DND-41 (cell line): ENCODE data around the gene NOSTRIN.

Source experiments
- ATAC-seq: fragments of 200-7000 bp; cut with Tn5 transposase; 3 replicates; pipeline ENCODE4 v1.9.1; 2021; ENCODE audit warnings: low read depth; ENCODE audit not compliant: insufficient read depth
- DNase-seq: peaks from one replicate; pipeline ENCODE4 v3.0.0-alpha.2; 2020
- H2AFZ ChIP-seq: 2 replicates; pipeline ENCODE4 v1.6.0; 2012; ENCODE audit warnings: low read depth, low read length
- H3K27ac ChIP-seq: 2 replicates; pipeline ENCODE4 v1.5.1; 2012; ENCODE audit warnings: low read length, inconsistent platforms
- H3K27me3 ChIP-seq: fragments of 200-600 bp; sonication (generic); 2 replicates; pipeline ENCODE4 v1.6.0; 2012; ENCODE audit warnings: low read length, mild to moderate bottlenecking, inconsistent platforms; ENCODE audit not compliant: insufficient read depth, poor library complexity
- H3K36me3 ChIP-seq: 2 replicates; pipeline ENCODE4 v1.5.1; 2012; ENCODE audit warnings: low read length, inconsistent platforms; ENCODE audit not compliant: insufficient read depth
- H3K4me1 ChIP-seq: 2 replicates; pipeline ENCODE4 v1.5.1; 2012; ENCODE audit warnings: mild to moderate bottlenecking, low read length; ENCODE audit not compliant: insufficient read depth
- H3K4me2 ChIP-seq: 2 replicates; pipeline ENCODE4 v1.6.0; 2012; ENCODE audit warnings: mild to moderate bottlenecking, moderate library complexity, low read length, inconsistent platforms; ENCODE audit not compliant: insufficient read depth
- H3K4me3 ChIP-seq, 2 experiments: fragments of 200-600 bp in 1 of 2; shearing (Covaris generic) in 1 of 2; 2 replicates each; pipeline ENCODE4 v1.5.1; 2012 to 2016; ENCODE audit warnings: inconsistent platforms in 2 of 2, low read length in 2 of 2, mild to moderate bottlenecking in 2 of 2, low read depth in 1 of 2, moderate library complexity in 1 of 2
- H3K79me2 ChIP-seq: 2 replicates; pipeline ENCODE4 v1.6.0; 2012; ENCODE audit warnings: low read length, inconsistent platforms; ENCODE audit not compliant: insufficient read depth
- H3K9ac ChIP-seq: 2 replicates; pipeline ENCODE4 v1.6.0; 2012; ENCODE audit warnings: low read depth, mild to moderate bottlenecking, inconsistent platforms, low read length, moderate library complexity
- H3K9me3 ChIP-seq: 2 replicates; pipeline ENCODE4 v1.5.1; 2012; ENCODE audit warnings: low read length, moderate library complexity, mild to moderate bottlenecking, inconsistent platforms; ENCODE audit not compliant: insufficient read depth, severe bottlenecking
- H4K20me1 ChIP-seq: 2 replicates; pipeline ENCODE4 v1.6.0; 2012; ENCODE audit warnings: low read length; ENCODE audit not compliant: insufficient read depth
- EZH2 ChIP-seq: IDR thresholded peaks from 3 replicates; pipeline ENCODE4 v1.6.1; 2012; ENCODE audit warnings: borderline replicate concordance, low read depth, mild to moderate bottlenecking, moderate library complexity, low read length, inconsistent platforms; ENCODE audit not compliant: severe bottlenecking
- TF ChIP-seq, protein P1 (sequence below): IDR thresholded peaks from 2 replicates; pipeline ENCODE4 v1.5.1; 2012; ENCODE audit warnings: borderline replicate concordance, low read length, moderate library complexity, mild to moderate bottlenecking; ENCODE audit not compliant: poor library complexity, severe bottlenecking; ENCODE audit errors: extremely low read depth

NOSTRIN gene

DNA sequence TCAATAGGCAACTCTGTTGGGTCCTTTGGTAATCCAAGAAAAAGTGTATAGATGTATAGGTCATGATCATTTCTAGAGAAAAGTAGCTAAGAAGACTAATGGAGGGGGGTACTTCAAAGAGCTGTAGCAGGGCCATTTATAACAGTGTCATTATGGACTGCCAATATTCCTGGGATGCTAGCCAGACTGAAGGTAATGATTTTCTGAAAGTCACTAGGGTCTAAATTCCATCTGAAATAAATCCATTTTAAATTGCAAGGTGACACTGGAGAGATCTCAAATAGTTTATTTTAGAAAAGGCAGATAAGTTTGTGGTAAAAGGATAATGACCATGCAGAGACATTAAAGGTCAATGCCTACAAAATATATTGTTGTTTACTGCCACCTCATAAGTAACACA is 92.3 kb downstream of the NOSTRIN start:
- peaks cover 5% of the 10 kb centered on the region for H3K79me2 ChIP-seq
- H3K36me3 ChIP-seq, result peaks cover 3% of the 10 kb centered on the region; the same call in 1 of the 2 replicates
- DNase-seq (no peak), ATAC-seq (no peak)
- H4K20me1 ChIP-seq, result no peaks in the 10 kb centered on the region
- no peak overlapping the region for H3K9ac ChIP-seq
- H3K4me1 ChIP-seq, result peaks cover 8% of the 10 kb centered on the region
- TF ChIP-seq, protein P1, sequence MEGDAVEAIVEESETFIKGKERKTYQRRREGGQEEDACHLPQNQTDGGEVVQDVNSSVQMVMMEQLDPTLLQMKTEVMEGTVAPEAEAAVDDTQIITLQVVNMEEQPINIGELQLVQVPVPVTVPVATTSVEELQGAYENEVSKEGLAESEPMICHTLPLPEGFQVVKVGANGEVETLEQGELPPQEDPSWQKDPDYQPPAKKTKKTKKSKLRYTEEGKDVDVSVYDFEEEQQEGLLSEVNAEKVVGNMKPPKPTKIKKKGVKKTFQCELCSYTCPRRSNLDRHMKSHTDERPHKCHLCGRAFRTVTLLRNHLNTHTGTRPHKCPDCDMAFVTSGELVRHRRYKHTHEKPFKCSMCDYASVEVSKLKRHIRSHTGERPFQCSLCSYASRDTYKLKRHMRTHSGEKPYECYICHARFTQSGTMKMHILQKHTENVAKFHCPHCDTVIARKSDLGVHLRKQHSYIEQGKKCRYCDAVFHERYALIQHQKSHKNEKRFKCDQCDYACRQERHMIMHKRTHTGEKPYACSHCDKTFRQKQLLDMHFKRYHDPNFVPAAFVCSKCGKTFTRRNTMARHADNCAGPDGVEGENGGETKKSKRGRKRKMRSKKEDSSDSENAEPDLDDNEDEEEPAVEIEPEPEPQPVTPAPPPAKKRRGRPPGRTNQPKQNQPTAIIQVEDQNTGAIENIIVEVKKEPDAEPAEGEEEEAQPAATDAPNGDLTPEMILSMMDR, result no peak
- TF ChIP-seq EZH2, result no peak
- no peaks in the 10 kb centered on the region for H3K27me3 ChIP-seq
- no peaks in the 10 kb centered on the region for H3K9me3 ChIP-seq
- no peak overlapping the region for H3K4me2 ChIP-seq
- H2AFZ ChIP-seq, result no peak overlapping the region
- H3K4me3 ChIP-seq, result no peak overlapping the region
- H3K27ac ChIP-seq, result no peak overlapping the region

DNA sequence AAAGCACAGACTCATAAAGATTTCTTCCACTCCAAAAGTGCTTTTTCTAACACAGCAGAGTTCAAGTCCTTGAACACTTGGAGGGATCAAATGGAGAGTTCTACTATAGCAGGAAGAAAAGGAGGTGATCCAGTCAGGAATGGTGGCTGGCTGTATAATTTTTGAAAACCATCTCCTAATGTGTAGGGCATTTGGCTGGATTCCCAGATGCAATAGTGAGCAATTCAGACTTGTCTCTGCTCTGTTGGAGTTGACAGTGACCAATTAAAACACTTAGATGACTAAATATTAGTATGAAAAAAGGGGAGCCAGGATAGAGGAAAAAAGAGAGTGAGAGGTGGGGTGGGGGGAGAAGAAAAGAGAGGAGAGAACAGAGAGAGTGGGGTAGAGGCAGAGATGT is 93.3 kb downstream of the NOSTRIN start:
- Histone ChIP-seq H3K9ac (no peak overlapping the region), H3K36me3 (no peaks in the 10 kb centered on the region), H3K4me3 (no peak overlapping the region), H2AFZ (no peak overlapping the region), H3K27ac (no peak overlapping the region), H3K4me2 (no peak overlapping the region), H3K9me3 (no peaks in the 10 kb centered on the region), H3K27me3 (no peaks in the 10 kb centered on the region), H3K4me1 (peaks cover 4% of the 10 kb centered on the region), H4K20me1 (no peaks in the 10 kb centered on the region), H3K79me2 (no peaks in the 10 kb centered on the region)
- TF ChIP-seq EZH2, result no peak
- TF ChIP-seq, protein P1, result no peak
- DNase-seq (no peak), ATAC-seq (no peak)

DNA sequence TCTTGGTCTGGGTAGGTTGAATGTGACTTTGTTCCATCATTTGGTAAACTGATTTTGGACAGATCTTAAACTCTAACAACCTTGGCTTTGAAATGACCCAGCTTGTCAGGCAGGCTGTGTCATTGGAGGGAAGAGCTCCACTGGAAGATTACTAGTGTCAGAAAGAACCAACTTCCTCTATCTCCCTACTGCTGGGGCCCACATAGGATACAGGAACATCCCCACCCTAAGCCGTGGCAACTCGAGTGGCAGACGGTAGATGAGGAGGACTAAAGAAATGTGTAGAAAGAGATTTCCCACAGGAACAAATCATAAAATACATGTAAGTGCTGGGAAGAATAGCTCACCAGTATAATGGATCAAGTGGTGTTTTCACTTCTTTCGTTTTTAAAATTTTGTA is 94.3 kb downstream of the NOSTRIN start:
- Histone ChIP-seq H3K27me3 (no peaks in the 10 kb centered on the region), H3K36me3 (no peaks in the 10 kb centered on the region), H3K79me2 (no peaks in the 10 kb centered on the region), H3K4me1 (no peaks in the 10 kb centered on the region), H3K9me3 (no peaks in the 10 kb centered on the region), H3K4me2 (no peak overlapping the region), H2AFZ (no peak overlapping the region), H3K9ac (no peak overlapping the region), H3K4me3 (no peak overlapping the region), H3K27ac (no peak overlapping the region), H4K20me1 (no peaks in the 10 kb centered on the region)
- ATAC-seq (no peak), DNase-seq (no peak)
- TF ChIP-seq EZH2, result no peak

DNA sequence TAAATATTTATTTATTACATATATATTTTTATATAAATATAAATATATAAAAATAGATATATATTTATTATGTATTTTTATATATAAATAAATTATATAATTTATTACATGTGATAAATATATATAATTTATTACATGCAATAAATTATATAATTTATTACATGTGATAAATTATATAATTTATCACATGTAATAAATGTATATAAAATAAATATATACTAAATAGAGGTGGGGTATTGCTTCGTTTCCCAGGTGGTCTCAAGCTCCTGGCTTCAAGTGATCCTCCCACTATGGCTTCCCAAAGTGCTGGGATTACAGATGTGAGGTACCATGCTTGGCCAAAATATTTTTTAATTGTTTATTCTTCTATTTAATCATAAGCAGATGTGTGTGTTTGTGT is 95.0 kb downstream of the NOSTRIN start:
- Histone ChIP-seq H3K4me2 (no peak overlapping the region), H3K4me1 (no peaks in the 10 kb centered on the region), H3K79me2 (no peaks in the 10 kb centered on the region), H3K9me3 (no peaks in the 10 kb centered on the region), H3K4me3 (no peak overlapping the region), H3K27me3 (no peaks in the 10 kb centered on the region), H2AFZ (no peak overlapping the region), H3K27ac (no peak overlapping the region), H3K36me3 (no peaks in the 10 kb centered on the region), H4K20me1 (no peaks in the 10 kb centered on the region), H3K9ac (no peak overlapping the region)
- DNase-seq (no peak), ATAC-seq (no peak)
- no peak for TF ChIP-seq EZH2
- TF ChIP-seq, protein P1, result no peak
